Brain microvascular endothelial cell (primary cell): ENCODE measurements around the gene PSMD8.

Experiments used
- DNase-seq: peaks from one replicate; pipeline ENCODE4 v3.0.0-alpha.2; 2020
- H3K27ac ChIP-seq: fragments of 250-450 bp; sonication (Bioruptor Pico); 2 replicates; pipeline ENCODE4 v1.5.1; 2020; ENCODE audit warnings: mild to moderate bottlenecking, moderate library complexity
- H3K27me3 ChIP-seq: fragments of 250-450 bp; sonication (Bioruptor Pico); replicated peaks from 2 replicates; pipeline ENCODE4 v1.5.1; 2020; ENCODE audit warnings: mild to moderate bottlenecking
- H3K36me3 ChIP-seq: fragments of 250-450 bp; sonication (Bioruptor Pico); replicated peaks from 2 replicates; pipeline ENCODE4 v1.5.1; 2020; ENCODE audit warnings: mild to moderate bottlenecking
- H3K4me3 ChIP-seq: 2 replicates; pipeline ENCODE4 v1.5.1; 2011; ENCODE audit warnings: low read depth, mild to moderate bottlenecking, control low read depth, low read length, moderate library complexity
- CTCF ChIP-seq: IDR thresholded peaks from 2 replicates; pipeline ENCODE4 v1.5.1; 2011; ENCODE audit warnings: low read depth, mild to moderate bottlenecking, moderate library complexity, low read length, control low read depth, inconsistent platforms; ENCODE audit errors: missing control alignments
- in situ Hi-C: cut with HindIII; loops from 2 replicates; pipeline ENCODE4 v1.10.0; 2017; ENCODE audit warnings: low sequenced_read_pairs, low pct_ligation_motif_present

PSMD8 gene

GRCh38 chr19:38383743-38384142 is 9.4 kb downstream of the PSMD8 start:
- Histone ChIP-seq H3K4me3 (no peak overlapping the region), H3K36me3 (peaks cover 62% of the 10 kb centered on the region), H3K27ac (no peak overlapping the region), H3K27me3 (no peaks in the 10 kb centered on the region)
- no peak for DNase-seq
- TF ChIP-seq CTCF = no peak
- in situ Hi-C loops = no loop called here

- Histone ChIP-seq H3K36me3 (peaks cover 57% of the 10 kb centered on the region), H3K27ac (no peak overlapping the region)
- in situ Hi-C loops = no loop called here
Measured at GRCh38 chr19:38384209-38385027, 10.0 kb downstream of the PSMD8 start.

GRCh38 chr19:38385057-38385803 is 10.9 kb downstream of the PSMD8 start:
- Histone ChIP-seq H3K27ac (no peak overlapping the region), H3K4me3 (no peak overlapping the region), H3K27me3 (no peaks in the 10 kb centered on the region), H3K36me3 (peaks cover 49% of the 10 kb centered on the region)
- TF ChIP-seq CTCF = no peak
- in situ Hi-C loops = no loop called here
- DNase-seq = no peak

More at GRCh38 chr19:38384209-38385027, 10.0 kb downstream of the PSMD8 start:
- no peak overlapping the region for H3K4me3 ChIP-seq
- no peak for DNase-seq
- TF ChIP-seq CTCF = peak; percentile 73
- no peaks in the 10 kb centered on the region for H3K27me3 ChIP-seq

GRCh38 chr19:38385804-38386257 is 11.5 kb downstream of the PSMD8 start:
- no peaks in the 10 kb centered on the region for H3K27me3 ChIP-seq
- DNase-seq = no peak
- TF ChIP-seq CTCF = no peak
- no peak overlapping the region for H3K27ac ChIP-seq
- in situ Hi-C loops = no loop called here
- H3K4me3 ChIP-seq = no peak overlapping the region
- peaks cover 43% of the 10 kb centered on the region for H3K36me3 ChIP-seq

- Histone ChIP-seq H3K27me3 (no peaks in the 10 kb centered on the region), H3K4me3 (no peak overlapping the region), H3K36me3 (peaks cover 37% of the 10 kb centered on the region), H3K27ac (no peak overlapping the region)
- DNase-seq = no peak
- in situ Hi-C loops = no loop called here
- no peak for TF ChIP-seq CTCF
Measured at GRCh38 chr19:38386300-38386970, 12.1 kb downstream of the PSMD8 start.
